ENCODE measurements around the gene EDC4. TPM values are rescaled to one million over a fixed set of nuclear protein-coding genes. Genes with fewer than 3 reads are reported as not detected.

EDC4 gene
- total RNA-seq, 1 experiment from 2014 or later: 43.5 TPM

GRCh38 chr16:67842509-67843342 is 30.1 kb upstream of the EDC4 start:
- Histone ChIP-seq H3K36me3 (no peaks in the 10 kb centered on the region), H3K27me3 (no peaks in the 10 kb centered on the region), H3K4me1 (peaks cover 5% of the 10 kb centered on the region; the same call in 1 of the 2 replicates), H3K27ac (no peak overlapping the region; the same call in 1 of the 2 replicates), H3K4me3 (peak overlapping the region; percentile 88), H3K9me3 (replicated peaks) (no peaks in the 10 kb centered on the region)
- DNase-seq: peak; percentile 40 to 46

GRCh38 chr16:67843343-67843765 is 29.5 kb upstream of the EDC4 start:
- no peak overlapping the region for H3K27ac ChIP-seq
- peak overlapping the region; percentile 88 for H3K4me3 ChIP-seq
- H3K4me1 ChIP-seq: peaks cover 5% of the 10 kb centered on the region; the same call in 1 of the 2 replicates
- H3K9me3 ChIP-seq (replicated peaks): no peaks in the 10 kb centered on the region
- no peak for DNase-seq
- no peaks in the 10 kb centered on the region for H3K27me3 ChIP-seq
- no peaks in the 10 kb centered on the region for H3K36me3 ChIP-seq

GRCh38 chr16:67844497-67844896 is 28.4 kb upstream of the EDC4 start:
- Histone ChIP-seq H3K27ac (no peak overlapping the region), H3K4me1 (peaks cover 5% of the 10 kb centered on the region; the same call in 1 of the 2 replicates), H3K9me3 (replicated peaks) (no peaks in the 10 kb centered on the region), H3K27me3 (no peaks in the 10 kb centered on the region), H3K4me3 (no peak overlapping the region), H3K36me3 (no peaks in the 10 kb centered on the region)
- no peak for DNase-seq

- H3K27me3 ChIP-seq: no peaks in the 10 kb centered on the region
- peaks cover 5% of the 10 kb centered on the region; the same call in 1 of the 2 replicates for H3K4me1 ChIP-seq
- no peak for DNase-seq
- no peaks in the 10 kb centered on the region for H3K9me3 ChIP-seq (replicated peaks)
- peak overlapping the region; percentile 100 for H3K4me3 ChIP-seq
- H3K27ac ChIP-seq: peak overlapping the region; percentile 75
- no peaks in the 10 kb centered on the region for H3K36me3 ChIP-seq
These were observed 27.4 kb upstream of the EDC4 start for GRCh38 chr16:67845291-67846062.

- DNase-seq: no peak
- Histone ChIP-seq H3K4me3 (peak overlapping the region; percentile 100), H3K4me1 (peaks cover 5% of the 10 kb centered on the region; the same call in 1 of the 2 replicates)
These were observed 26.9 kb upstream of the EDC4 start for GRCh38 chr16:67846063-67846319.

GRCh38 chr16:67846320-67847063 is 26.4 kb upstream of the EDC4 start, which contains the start of gene NUTF2:
TSS of gene NUTF2 (plus strand) at chr16:67846933. CDS start at chr16:67865131, 18,198 bp downstream.
- Histone ChIP-seq H3K4me3 (peak within 1 kb of the TSS; percentile 100), H3K27me3 (no peaks in the 10 kb centered on the region), H3K9me3 (replicated peaks) (no peaks in the 10 kb centered on the region), H3K4me1 (peaks cover 5% of the 10 kb centered on the region; the same call in 1 of the 2 replicates), H3K36me3 (no peaks in the 10 kb centered on the region), H3K27ac (peak within 1 kb of the TSS; percentile 75)
- DNase-seq: peak; percentile 96 to 97

More at GRCh38 chr16:67846063-67846319, 26.9 kb upstream of the EDC4 start:
- Histone ChIP-seq H3K9me3 (replicated peaks) (no peaks in the 10 kb centered on the region), H3K36me3 (no peaks in the 10 kb centered on the region), H3K27ac (peak overlapping the region; percentile 75), H3K27me3 (no peaks in the 10 kb centered on the region)

GRCh38 chr16:67847064-67847861 is 25.6 kb upstream of the EDC4 start, which contains the start of gene CENPT:
TSS of gene CENPT (minus strand) at chr16:67847693. CDS start at chr16:67833859, 13,834 bp downstream.
- DNase-seq: peak; percentile 18 to 31
- peak within 1 kb of the TSS; percentile 100 for H3K4me3 ChIP-seq
- H3K36me3 ChIP-seq: no peaks in the 10 kb centered on the region
- H3K9me3 ChIP-seq (replicated peaks): no peaks in the 10 kb centered on the region
- peak within 1 kb of the TSS; percentile 75 for H3K27ac ChIP-seq
- H3K27me3 ChIP-seq: no peaks in the 10 kb centered on the region
- H3K4me1 ChIP-seq: peaks cover 5% of the 10 kb centered on the region; the same call in 1 of the 2 replicates

GRCh38 chr16:67848118-67848517 is 24.7 kb upstream of the EDC4 start:
- H3K9me3 ChIP-seq (replicated peaks): no peaks in the 10 kb centered on the region

GRCh38 chr16:67853670-67854069 is 19.2 kb upstream of the EDC4 start:
- no peak for DNase-seq
- Histone ChIP-seq H3K36me3 (no peaks in the 10 kb centered on the region), H3K27me3 (no peaks in the 10 kb centered on the region), H3K4me3 (no peak overlapping the region), H3K4me1 (no peaks in the 10 kb centered on the region), H3K27ac (no peak overlapping the region), H3K9me3 (replicated peaks) (no peaks in the 10 kb centered on the region)

More at GRCh38 chr16:67848118-67848517, 24.7 kb upstream of the EDC4 start:
- peak overlapping the region; percentile 100 for H3K4me3 ChIP-seq
- peaks cover 5% of the 10 kb centered on the region; the same call in 1 of the 2 replicates for H3K4me1 ChIP-seq
- no peak overlapping the region for H3K27ac ChIP-seq
- H3K36me3 ChIP-seq: no peaks in the 10 kb centered on the region
- DNase-seq: no peak
- no peaks in the 10 kb centered on the region for H3K27me3 ChIP-seq

GRCh38 chr16:67855789-67856188 is 17.1 kb upstream of the EDC4 start:
- Histone ChIP-seq H3K4me3 (no peak overlapping the region), H3K4me1 (no peaks in the 10 kb centered on the region)

GRCh38 chr16:67856927-67857546 is 15.8 kb upstream of the EDC4 start:
- Histone ChIP-seq H3K36me3 (peaks cover 6% of the 10 kb centered on the region), H3K27ac (no peak overlapping the region)
- no peak for DNase-seq

More at GRCh38 chr16:67855789-67856188, 17.1 kb upstream of the EDC4 start:
- peaks cover 3% of the 10 kb centered on the region for H3K36me3 ChIP-seq
- no peaks in the 10 kb centered on the region for H3K9me3 ChIP-seq (replicated peaks)
- H3K27me3 ChIP-seq: no peaks in the 10 kb centered on the region
- no peak for DNase-seq
- no peak overlapping the region for H3K27ac ChIP-seq

GRCh38 chr16:67857547-67858233 is 15.2 kb upstream of the EDC4 start:
- no peak for DNase-seq
- H3K27ac ChIP-seq: no peak overlapping the region
- no peak overlapping the region for H3K4me3 ChIP-seq

More at GRCh38 chr16:67856927-67857546, 15.8 kb upstream of the EDC4 start:
- H3K4me1 ChIP-seq: no peaks in the 10 kb centered on the region
- no peak overlapping the region for H3K4me3 ChIP-seq
- no peaks in the 10 kb centered on the region for H3K27me3 ChIP-seq
- no peaks in the 10 kb centered on the region for H3K9me3 ChIP-seq (replicated peaks)

GRCh38 chr16:67858500-67858899 is 14.4 kb upstream of the EDC4 start:
- Histone ChIP-seq H3K9me3 (replicated peaks) (no peaks in the 10 kb centered on the region), H3K4me1 (no peaks in the 10 kb centered on the region), H3K4me3 (no peak overlapping the region), H3K36me3 (peaks cover 6% of the 10 kb centered on the region), H3K27me3 (no peaks in the 10 kb centered on the region), H3K27ac (no peak overlapping the region)
- DNase-seq: no peak

More at GRCh38 chr16:67857547-67858233, 15.2 kb upstream of the EDC4 start:
- Histone ChIP-seq H3K27me3 (no peaks in the 10 kb centered on the region), H3K36me3 (peaks cover 6% of the 10 kb centered on the region), H3K4me1 (no peaks in the 10 kb centered on the region), H3K9me3 (replicated peaks) (no peaks in the 10 kb centered on the region)

All from SJCRH30 (cell line).